K562 (cell line): ENCODE results near the gene RPTOR. TPM values are rescaled to one million over a fixed set of nuclear protein-coding genes. Genes with fewer than 3 reads are reported as not detected.
A peak's percentile ranks its signal among the peaks of the same experiment; 100 is the strongest.

ENCODE experiments used
- ATAC-seq: fragments of 200-7000 bp; cut with Tn5 transposase; 3 replicates; pipeline ENCODE4 v1.9.1; 2020; ENCODE audit warnings: moderate library complexity
- BruUV-seq: library from RNA; stranded (reverse); fragments of 400-500 nt; replicated peaks from 2 replicates; lab custom pipeline; 2021; lab: Mats Ljungman, UMichigan
- CTCF ChIA-PET: fragments of 300-600 bp; formaldehyde crosslinking; extraction: SDS; loops from one replicate; lab custom pipeline; 2021; ENCODE audit warnings: low intra/inter-chr PET ratio; lab: Yijun Ruan, JAX
- POLR2A ChIA-PET: fragments of 300-600, 350-650 bp; sonication (Branson Sonifier 250); formaldehyde crosslinking; extraction: SDS; loops from one replicate; lab custom pipeline; 2021; ENCODE audit warnings: antibody characterized with exemption, inconsistent platforms; lab: Yijun Ruan, JAX
- DNase-seq, 4 experiments: peaks; one replicate each; pipeline versions ENCODE4 v3.0.0 to v3.0.0-alpha.2; 2011 to 2018; ENCODE audit warnings: low spot score in 3 of 4, mixed read lengths in 3 of 4; ENCODE audit errors: extremely low read depth in 1 of 4
- FAIRE-seq: peaks from 2 replicates; lab custom pipeline; 2011; peaks lifted over from hg19 to GRCh38; lab: Jason Lieb, UNC
- H2AFZ ChIP-seq: 2 replicates; pipeline ENCODE4 v1.6.0; 2011; ENCODE audit warnings: low read depth, low read length, control low read depth, inconsistent platforms
- H3K27ac ChIP-seq: fragments of 200-600 bp; 3 replicates; pipeline ENCODE4 v1.8.0; 2011; ENCODE audit warnings: low read depth, mild to moderate bottlenecking, control low read depth, inconsistent platforms, low read length, moderate library complexity, mixed read lengths; ENCODE audit errors: extremely low read depth
- H3K27me3 ChIP-seq, 2 experiments: fragments of 300-600 bp in 1 of 2; 2 replicates in 1 of 2; 3 replicates in 1 of 2; pipeline versions ENCODE4 v1.6.0 to v1.8.0; 2011; ENCODE audit warnings: inconsistent platforms in 2 of 2, low read length in 2 of 2, mild to moderate bottlenecking in 1 of 2, mixed read lengths in 1 of 2, moderate library complexity in 1 of 2; ENCODE audit not compliant: control insufficient read depth in 2 of 2, insufficient read depth in 2 of 2
- H3K36me3 ChIP-seq: fragments of 300-600 bp; 3 replicates; pipeline ENCODE4 v1.8.0; 2011; ENCODE audit warnings: mild to moderate bottlenecking, low read length, inconsistent platforms; ENCODE audit not compliant: control insufficient read depth, insufficient read depth
- H3K4me1 ChIP-seq, 2 experiments: fragments of 200-600 bp in 1 of 2; replicated peaks in 1 of 2; 2 replicates in 1 of 2; 3 replicates in 1 of 2; pipeline versions ENCODE4 v1.5.1 to v1.8.0; 2011; ENCODE audit warnings: inconsistent platforms in 2 of 2, low read length in 2 of 2, mild to moderate bottlenecking in 1 of 2, mixed read lengths in 1 of 2, moderate library complexity in 1 of 2; ENCODE audit not compliant: control insufficient read depth in 2 of 2, insufficient read depth in 2 of 2
- H3K4me2 ChIP-seq: 2 replicates; pipeline ENCODE4 v1.6.1; 2011; ENCODE audit warnings: low read length, control low read depth, inconsistent platforms, mixed read lengths; ENCODE audit not compliant: insufficient read depth
- H3K4me3 ChIP-seq: fragments of 200-600 bp; sonication (generic), shearing (Covaris generic); 2 replicates; pipeline ENCODE4 v1.5.1; 2016; ENCODE audit warnings: control low read depth, inconsistent platforms
- H3K79me2 ChIP-seq: fragments of 200-600 bp; 3 replicates; pipeline ENCODE4 v1.8.0; 2011; ENCODE audit warnings: low read length, inconsistent platforms; ENCODE audit not compliant: control insufficient read depth, insufficient read depth
- H3K9ac ChIP-seq, 2 experiments: 2 replicates each; pipeline versions ENCODE4 v1.6.0 to v1.6.1; 2011; ENCODE audit warnings: low read depth in 2 of 2, low read length in 2 of 2, control low read depth in 1 of 2, inconsistent platforms in 1 of 2, mild to moderate bottlenecking in 1 of 2, mixed read lengths in 1 of 2; ENCODE audit not compliant: insufficient read depth in 1 of 2
- H3K9me1 ChIP-seq: one replicate; pipeline ENCODE4 v1.6.0; 2011; ENCODE audit warnings: inconsistent platforms, mild to moderate bottlenecking, low read length, moderate library complexity; ENCODE audit not compliant: control insufficient read depth, insufficient read depth
- H3K9me3 ChIP-seq: replicated peaks from 2 replicates; pipeline ENCODE4 v1.5.1; 2011; ENCODE audit warnings: low read depth, low read length, inconsistent platforms; ENCODE audit not compliant: control insufficient read depth, insufficient read depth
- H4K20me1 ChIP-seq: replicated peaks from 2 replicates; pipeline ENCODE4 v1.6.1; 2011; ENCODE audit warnings: low read length, inconsistent platforms, mixed read lengths; ENCODE audit not compliant: control insufficient read depth, insufficient read depth
- ARNT ChIP-seq, 2 experiments: fragments of 450-650 bp; IDR thresholded peaks; 2 replicates each; pipeline ENCODE4 v1.6.1; 2016; ENCODE audit warnings: mild to moderate bottlenecking in 1 of 2
- ASH1L ChIP-seq: fragments of 450-650 bp; IDR thresholded peaks from 2 replicates; pipeline ENCODE4 v1.6.1; 2018; ENCODE audit warnings: borderline replicate concordance, mild to moderate bottlenecking, low read depth; ENCODE audit not compliant: partially characterized antibody
- C11orf30 ChIP-seq: fragments of 450-650 bp; IDR thresholded peaks from 2 replicates; pipeline ENCODE4 v1.6.1; 2016; ENCODE audit warnings: low read depth, mild to moderate bottlenecking
- CSDE1 ChIP-seq, 2 experiments: fragments of 450-650 bp; IDR thresholded peaks; 2 replicates each; pipeline ENCODE4 v1.6.1; 2016; ENCODE audit warnings: mild to moderate bottlenecking in 1 of 2
- DDX20 ChIP-seq: fragments of 450-650 bp; IDR thresholded peaks from 2 replicates; pipeline ENCODE4 v1.6.1; 2016; ENCODE audit warnings: missing genetic modification characterization, low read depth, mild to moderate bottlenecking, missing compliant biosample characterization, moderate library complexity
- E2F1 ChIP-seq: sonication (generic); formaldehyde crosslinking; IDR thresholded peaks from 2 replicates; pipeline ENCODE4 v1.8.1; 2023; ENCODE audit warnings: mild to moderate bottlenecking, missing genetic modification reagents, moderate library complexity
- MAFF ChIP-seq: IDR thresholded peaks from 2 replicates; pipeline ENCODE4 v1.6.1; 2012; ENCODE audit warnings: low read length, improper control_type of control experiment
- MAFG ChIP-seq: fragments of 450-650 bp; conservative IDR thresholded peaks from 2 replicates; pipeline ENCODE4 v1.6.1; 2016; ENCODE audit warnings: missing genetic modification characterization, missing compliant biosample characterization
- MAFK ChIP-seq: IDR thresholded peaks from 2 replicates; pipeline ENCODE4 v1.6.1; 2011; ENCODE audit warnings: low read length, improper control_type of control experiment
- RBM34 ChIP-seq: fragments of 200-400 bp; formaldehyde crosslinking; IDR thresholded peaks from 2 replicates; pipeline ENCODE4 v1.6.1; 2018; ENCODE audit warnings: low read length, borderline replicate concordance; ENCODE audit not compliant: insufficient read depth
- SMAD3 ChIP-seq: fragments of 450-650 bp; formaldehyde crosslinking; conservative IDR thresholded peaks from 2 replicates; pipeline ENCODE4 v1.4.0; 2020; ENCODE audit warnings: mild to moderate bottlenecking
- TFAP4 ChIP-seq: sonication (generic); formaldehyde crosslinking; IDR thresholded peaks from 2 replicates; pipeline ENCODE4 v1.8.0; 2022; ENCODE audit warnings: missing genetic modification reagents, mild to moderate bottlenecking, moderate library complexity, borderline replicate concordance
- ZBTB26 ChIP-seq: fragments of 450-650 bp; formaldehyde crosslinking; IDR thresholded peaks from 2 replicates; pipeline ENCODE4 v1.4.0; 2022; ENCODE audit warnings: missing genetic modification characterization
- ZNF121 ChIP-seq: sonication (generic); formaldehyde crosslinking; conservative IDR thresholded peaks from 2 replicates; pipeline ENCODE4 v1.8.0; 2022; ENCODE audit warnings: missing genetic modification reagents
- ZNF347 ChIP-seq: fragments of 450-650 bp; formaldehyde crosslinking; IDR thresholded peaks from 2 replicates; pipeline ENCODE4 v1.4.0; 2020; ENCODE audit warnings: low read depth, mild to moderate bottlenecking, moderate library complexity
- whole genome bisulfite sequencing: fragments of 100-300 bp; shearing (Covaris generic); methylation state at CpG from one replicate; pipeline ENCODE4 v1.1.6; 2016; ENCODE audit warnings: low coverage, mixed read lengths; ENCODE audit not compliant: insufficient coverage; ENCODE audit errors: missing lambda C conversion rate; 5-methylcytosine and 5-hydroxymethylcytosine counted together
- in situ Hi-C: fragments of 300-500 bp; cut with MboI; formaldehyde crosslinking; loops from 4 replicates; pipeline ENCODE4 v1.15.0; 2018; ENCODE audit warnings: inconsistent platforms, mixed read lengths
- intact Hi-C: fragments of 100-400 bp; cut with micrococcal nuclease; formaldehyde crosslinking; loops from 2 replicates; pipeline ENCODE4 v1.14.2; 2022
- polyA plus RNA-seq, 8 experiments: library from polyadenylated mRNA; depleted of rRNA in 4 of 8; stranded (reverse) in 5 of 8; unstranded in 3 of 8; fragments of >200 nt; fragmentation: Nextera tagmentation in 2 of 8; fragmentation: Illumina TruSeq in 1 of 8; extraction: Ambion mirVana in 2 of 8; extraction: Trizol in 1 of 8; gene quantifications; 2 replicates each; pipeline versions ENCODE4 v1.2.1 to v1.2.3, GENCODE V29; 2011 to 2014; ENCODE audit warnings: inconsistent platforms in 1 of 8, missing spikeins in 1 of 8
- total RNA-seq, 7 experiments: library from RNA; depleted of rRNA in 6 of 7; stranded (reverse); fragments of >200 nt in 6 of 7; fragmentation: Illumina TruSeq in 2 of 7; extraction: Trizol in 2 of 7; gene quantifications; 2 replicates each; pipeline versions ENCODE4 v1.2.1 to v1.2.3, GENCODE V29; 2011 to 2021; ENCODE audit warnings: low replicate concordance in 1 of 7

The RPTOR gene
- total and polyA plus RNA-seq, 9 of the 15 experiments (the other 6 are each of a cell fraction or from before 2014, with no cell fraction given) = 0.24 to 54.1 (median 10.2) TPM

- no peaks in the 10 kb centered on the region for H3K9me3 ChIP-seq
- in situ Hi-C loops = no loop called here
- ATAC-seq (no peak), DNase-seq (no peak), FAIRE-seq (no peak)
- H3K27ac ChIP-seq = no peak overlapping the region
- no peak overlapping the region for H2AFZ ChIP-seq
- H3K4me1 ChIP-seq = peaks cover 4 to 7% of the 10 kb centered on the region in 2 experiments; a peak in 3 of 5 replicates
- H3K9me1 ChIP-seq = no peaks in the 10 kb centered on the region
- CTCF ChIA-PET = no interaction called here
- peaks cover 62% of the 10 kb centered on the region for H3K79me2 ChIP-seq
- H3K4me2 ChIP-seq = no peak overlapping the region
- H3K27me3 ChIP-seq = no peaks in the 10 kb centered on the region; a peak in 1 of 5 replicates
- intact Hi-C loops = no loop called here
- BruUV-seq = no TSS peak
- POLR2A ChIA-PET = interaction anchor here (1.1 to 1.3 kb wide), 2 partner anchors 10 to 17 kb away, joined by 4 read pairs; no protein-coding TSS in a partner anchor
- WGBS = 86% methylated on average over 10 of the region's 10 CpGs
- H4K20me1 ChIP-seq = peaks cover 24% of the 10 kb centered on the region
- 0 out of 4 replicates have a peak overlapping the region, but pooled peaks of 1 of the 2 experiments have one; percentile 76 for H3K9ac ChIP-seq
- no peak overlapping the region for H3K4me3 ChIP-seq
- H3K36me3 ChIP-seq = peaks cover 12% of the 10 kb centered on the region
- TF ChIP-seq E2F1 (CRISPR knock-in tag) (no peak), ZNF347 (CRISPR knock-in tag) (no peak), MAFG (0 out of 2 replicates have a peak, but pooled peaks have one; percentile 18), SMAD3 (CRISPR knock-in tag) (no peak), ASH1L (no peak), ZNF121 (peak; percentile 33; the same call in 1 of the 2 replicates), DDX20 (no peak), CSDE1 (IDR thresholded peaks at IDR 0.05) (no peak), MAFK (peak; percentile 43; the same call in 1 of the 2 replicates), ZBTB26 (no peak), ARNT (IDR thresholded peaks at IDR 0.05) (no peak), TFAP4 (CRISPR knock-in tag) (no peak), RBM34 (no peak), MAFF (peak; percentile 35; the same call in 1 of the 2 replicates), C11orf30 (peak; percentile 68)
Observed at GRCh38 chr17:80631142-80632045, 86.8 kb downstream of the RPTOR start.
